Measurements from ENCODE around the gene SNX5. TPM values are rescaled to one million over a fixed set of nuclear protein-coding genes. Genes with fewer than 3 reads are reported as not detected.
A peak's percentile ranks its signal among the peaks of the same experiment; 100 is the strongest.

Gene SNX5
- total and polyA plus RNA-seq, 2 of the 8 experiments (the other 6 are each of a cell fraction or from before 2014, with no cell fraction given): 155 to 194 TPM

- H4K20me1 ChIP-seq (replicated peaks in 1 of 2; ENCODE audit: control insufficient read depth in 1 of 2, insufficient read depth in 2 of 2, low read length in 2 of 2): no peaks in the 10 kb centered on the region
- 0 out of 2 replicates have a peak overlapping the region, but pooled peaks have one; percentile 21 for H2BK20ac ChIP-seq (ENCODE audit: low read length)
- no peaks in the 10 kb centered on the region for H3K79me1 ChIP-seq (ENCODE audit: low read depth, low read length)
- no peaks in the 10 kb centered on the region for H3K79me2 ChIP-seq (ENCODE audit: control insufficient read depth in 1 of 2, insufficient read depth in 2 of 2, low read length in 2 of 2)
- H2BK12ac ChIP-seq (ENCODE audit: low read depth, low read length): no peak overlapping the region; the same call in 1 of the 2 replicates
- H4K8ac ChIP-seq (ENCODE audit: extremely low read depth, insufficient read depth, low read length): no peak overlapping the region
- H3K9me3 ChIP-seq (ENCODE audit: insufficient read depth in 2 of 2, low read depth in 1 of 2, low read length in 1 of 2): no peaks in the 10 kb centered on the region
- H3K18ac ChIP-seq (ENCODE audit: extremely low read depth, low read length): no peak overlapping the region
- H3K36me3 ChIP-seq (ENCODE audit: control insufficient read depth in 2 of 4, insufficient read depth in 4 of 4, low read length in 3 of 4): no peaks in the 10 kb centered on the region
- no peak overlapping the region for H3K14ac ChIP-seq (ENCODE audit: insufficient read length)
- no peak overlapping the region for H4K91ac ChIP-seq (replicated peaks; ENCODE audit: insufficient read length, low read length)
- ChIA-PET CTCF (ENCODE audit: partially characterized antibody) (interaction anchor here (0.6 to 2.3 kb wide), 8 partner anchors 15 to 252 kb away, joined by 3 to 8 read pairs (median 3); no protein-coding TSS in a partner anchor), POLR2A (ENCODE audit: partially characterized antibody) (interaction anchor here (1.0 to 1.4 kb wide), 2 partner anchors 38 to 57 kb away, joined by 3 read pairs; no protein-coding TSS in a partner anchor)
- FAIRE-seq (no peak), DNase-seq (ENCODE audit: low read depth in 1 of 2, low spot score in 2 of 2) (no peak)
- H2BK15ac ChIP-seq (ENCODE audit: low read length): no peak overlapping the region
- no peak overlapping the region for H3K4ac ChIP-seq (replicated peaks; ENCODE audit: insufficient read length, low read depth, low read length)
- no peak for TF ChIP-seq SUZ12 (IDR thresholded peaks at IDR 0.05; ENCODE audit: low read length)
- no peak for TF ChIP-seq FOSL1 (IDR thresholded peaks at IDR 0.05; ENCODE audit: insufficient read depth, low read depth, low read length)
- TF ChIP-seq USF2 (IDR thresholded peaks at IDR 0.05; ENCODE audit: low read length): no peak
- TF ChIP-seq, protein P1, sequence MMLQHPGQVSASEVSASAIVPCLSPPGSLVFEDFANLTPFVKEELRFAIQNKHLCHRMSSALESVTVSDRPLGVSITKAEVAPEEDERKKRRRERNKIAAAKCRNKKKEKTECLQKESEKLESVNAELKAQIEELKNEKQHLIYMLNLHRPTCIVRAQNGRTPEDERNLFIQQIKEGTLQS (IDR thresholded peaks at IDR 0.05; ENCODE audit: insufficient read depth, low read depth, low read length): no peak
- no peak for TF ChIP-seq NRF1 (IDR thresholded peaks at IDR 0.05; ENCODE audit: low read depth, low read length)
- no peak for TF ChIP-seq POLR2A (IDR thresholded peaks at IDR 0.05; ENCODE audit: control extremely low read depth in 1 of 2, low read depth in 2 of 2, low read length in 2 of 2)
- no peak for TF ChIP-seq JUND (IDR thresholded peaks at IDR 0.05; ENCODE audit: low read length)
- no peak for TF ChIP-seq POLR2AphosphoS5 (IDR thresholded peaks at IDR 0.05; ENCODE audit: low read depth, low read length)
- TF ChIP-seq EZH2 (IDR thresholded peaks at IDR 0.05; ENCODE audit: low read depth, low read length, severe bottlenecking): no peak
- no peak overlapping the region for H3K56ac ChIP-seq (replicated peaks; ENCODE audit: insufficient read length, low read depth, low read length)
- H2BK120ac ChIP-seq (replicated peaks; ENCODE audit: low read depth, low read length): no peak overlapping the region
- H3K4me1 ChIP-seq (replicated peaks in 1 of 4; ENCODE audit: control insufficient read depth in 3 of 4, insufficient read depth in 4 of 4, low read length in 3 of 4): peaks cover 0 to 3% (median 1%) of the 10 kb centered on the region in 4 experiments; a peak in 4 of 7 replicates
- H3K4me2 ChIP-seq (ENCODE audit: insufficient read depth in 1 of 2, low read depth in 2 of 2, low read length in 2 of 2): no peak overlapping the region
- H3K4me3 ChIP-seq (ENCODE audit: extremely low read depth in 1 of 4, insufficient read depth in 2 of 4, low read depth in 3 of 4, low read length in 4 of 4): no peak overlapping the region
- no peak overlapping the region for H3K23ac ChIP-seq (ENCODE audit: insufficient read length)
- H2AFZ ChIP-seq (ENCODE audit: low read length): 0 out of 2 replicates have a peak overlapping the region, but pooled peaks have one; percentile 57
- H3K27me3 ChIP-seq (replicated peaks in 1 of 4; ENCODE audit: control insufficient read depth in 3 of 4, extremely low read depth in 1 of 4, insufficient read depth in 3 of 4, low read length in 3 of 4): no peaks in the 10 kb centered on the region
- H3K23me2 ChIP-seq (ENCODE audit: low read depth, low read length): no peaks in the 10 kb centered on the region
- H2BK5ac ChIP-seq (ENCODE audit: low read depth, low read length): no peak overlapping the region
- no peak overlapping the region for H2AK5ac ChIP-seq (ENCODE audit: low read depth, low read length)
- no peak overlapping the region for H4K5ac ChIP-seq (ENCODE audit: insufficient read length, low read depth, low read length)
- WGBS, 2 experiments (ENCODE audit: extremely low coverage in 1 of 2, insufficient coverage in 1 of 2, insufficient read length in 1 of 2, insufficient replicate concordance in 2 of 2, low coverage in 1 of 2, low lambda C conversion rate in 2 of 2, missing lambda C conversion rate in 1 of 2): 84% methylated on average over 4 of the region's 4 CpGs; no CpG with 5 or more reads in 1 of the 2 experiments
- no peak overlapping the region for H3K9ac ChIP-seq (replicated peaks in 1 of 4; ENCODE audit: extremely low read depth in 1 of 4, low read depth in 3 of 4, low read length in 3 of 4)
- no peak overlapping the region for H3K27ac ChIP-seq (ENCODE audit: low read depth, low read length)
These were observed 66.6 kb downstream of the SNX5 start for GRCh38 chr20:17901971-17902370.
